Medulla oblongata (tissue), 1 donor: Measurements from ENCODE around the gene DDOST.

ENCODE experiments used
- DNase-seq: peaks from one replicate; pipeline ENCODE4 v3.0.0-alpha.2; 2015; ENCODE audit errors: extremely low spot score

Gene DDOST

GRCh38 chr1:20660847-20661206, 342 bp downstream of the DDOST start:
- no peak for DNase-seq

GRCh38 chr1:20660363-20660762, 806 bp downstream of the DDOST start:
- no peak for DNase-seq

- no peak for DNase-seq
Observed at GRCh38 chr1:20658166-20658915, 2.8 kb downstream of the DDOST start.

GRCh38 chr1:20657024-20657423, 4.1 kb downstream of the DDOST start:
- no peak for DNase-seq

- peak; percentile 20 for DNase-seq
Observed at GRCh38 chr1:20654104-20654690, 7.0 kb downstream of the DDOST start.

- no peak for DNase-seq
Observed at GRCh38 chr1:20652300-20652699, 8.9 kb downstream of the DDOST start.

- DNase-seq, result no peak
Observed at GRCh38 chr1:20648946-20649345, 12.2 kb downstream of the DDOST start.

- DNase-seq, result no peak
Observed at GRCh38 chr1:20648438-20648837, 12.7 kb downstream of the DDOST start.

- no peak for DNase-seq
Observed at GRCh38 chr1:20645414-20645813, 15.8 kb downstream of the DDOST start.

- no peak for DNase-seq
Observed at GRCh38 chr1:20644416-20644815, 16.8 kb downstream of the DDOST start.

- DNase-seq, result no peak
Observed at GRCh38 chr1:20643080-20643479, 18.1 kb downstream of the DDOST start.

- no peak for DNase-seq
Observed at GRCh38 chr1:20641975-20642374, 19.2 kb downstream of the DDOST start.

GRCh38 chr1:20640183-20640597, 21.0 kb downstream of the DDOST start:
- peak; percentile 57 for DNase-seq

- no peak for DNase-seq
Observed at GRCh38 chr1:20636785-20637347, 24.3 kb downstream of the DDOST start.

GRCh38 chr1:20634594-20635084, 26.5 kb downstream of the DDOST start:
- DNase-seq, result peak; percentile 19

GRCh38 chr1:20634065-20634593, 27.0 kb downstream of the DDOST start:
- no peak for DNase-seq

- DNase-seq, result peak; percentile 76
Observed at GRCh38 chr1:20633190-20634064, 27.7 kb downstream of the DDOST start, which contains the start of gene PINK1. Gene PINK1 (plus strand): TSS chr1:20633458. CDS start chr1:20633549, 91 bp downstream.

- no peak for DNase-seq
Observed at GRCh38 chr1:20632386-20632785, 28.8 kb downstream of the DDOST start.

- no peak for DNase-seq
Observed at GRCh38 chr1:20630729-20631128, 30.4 kb downstream of the DDOST start.

- DNase-seq, result no peak
Observed at GRCh38 chr1:20626524-20626923, 34.6 kb downstream of the DDOST start.

GRCh38 chr1:20626098-20626427, 35.1 kb downstream of the DDOST start:
- DNase-seq, result no peak
